Cardiac fibroblast (primary cell): ENCODE data around the gene CRK.
"Not testable (repeated sequence)": the region's sequence is repeated elsewhere in the genome, so short reads cannot be mapped to it uniquely, and the experiment has no call there.

Experiments used
- DNase-seq, 2 donors: peaks; one replicate each; pipeline versions ENCODE4 v3.0.0 to v3.0.0-alpha.2; 2010; ENCODE audit warnings: low read depth in 2 of 2
- H3K4me3 ChIP-seq, 2 donors: replicated peaks in 1 of 2; 1 replicate in 1 of 2; 2 replicates in 1 of 2; pipeline ENCODE4 v1.5.1; 2011; ENCODE audit warnings: low read depth in 2 of 2, low read length in 2 of 2, mild to moderate bottlenecking in 2 of 2, moderate library complexity in 1 of 2
- TF ChIP-seq, protein P1 (sequence below): IDR thresholded peaks from one replicate; pipeline ENCODE4 v1.5.1; 2011; ENCODE audit warnings: low read depth, mild to moderate bottlenecking, low read length, inconsistent platforms

The CRK gene

DNA sequence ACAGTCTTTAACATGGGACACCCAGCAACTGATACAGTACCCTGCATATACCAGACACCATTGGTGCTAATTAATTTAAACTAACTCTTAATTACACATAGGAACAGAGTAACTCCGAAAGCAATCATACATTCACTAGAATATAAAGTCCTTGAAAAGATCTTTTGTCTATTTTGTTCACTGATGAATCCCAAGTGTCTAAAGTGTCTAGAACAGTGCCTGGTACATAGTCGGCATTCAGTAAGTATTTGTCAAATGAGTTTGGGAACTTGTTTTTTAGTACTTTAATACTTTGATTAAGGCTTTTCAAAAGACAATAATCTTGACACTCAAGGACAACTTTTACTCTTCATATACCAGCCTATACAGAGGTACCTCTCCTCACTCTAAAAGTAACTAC, 69.8 kb downstream of the CRK start:
- TF ChIP-seq, protein P1, sequence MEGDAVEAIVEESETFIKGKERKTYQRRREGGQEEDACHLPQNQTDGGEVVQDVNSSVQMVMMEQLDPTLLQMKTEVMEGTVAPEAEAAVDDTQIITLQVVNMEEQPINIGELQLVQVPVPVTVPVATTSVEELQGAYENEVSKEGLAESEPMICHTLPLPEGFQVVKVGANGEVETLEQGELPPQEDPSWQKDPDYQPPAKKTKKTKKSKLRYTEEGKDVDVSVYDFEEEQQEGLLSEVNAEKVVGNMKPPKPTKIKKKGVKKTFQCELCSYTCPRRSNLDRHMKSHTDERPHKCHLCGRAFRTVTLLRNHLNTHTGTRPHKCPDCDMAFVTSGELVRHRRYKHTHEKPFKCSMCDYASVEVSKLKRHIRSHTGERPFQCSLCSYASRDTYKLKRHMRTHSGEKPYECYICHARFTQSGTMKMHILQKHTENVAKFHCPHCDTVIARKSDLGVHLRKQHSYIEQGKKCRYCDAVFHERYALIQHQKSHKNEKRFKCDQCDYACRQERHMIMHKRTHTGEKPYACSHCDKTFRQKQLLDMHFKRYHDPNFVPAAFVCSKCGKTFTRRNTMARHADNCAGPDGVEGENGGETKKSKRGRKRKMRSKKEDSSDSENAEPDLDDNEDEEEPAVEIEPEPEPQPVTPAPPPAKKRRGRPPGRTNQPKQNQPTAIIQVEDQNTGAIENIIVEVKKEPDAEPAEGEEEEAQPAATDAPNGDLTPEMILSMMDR = no peak
- no peak overlapping the region for H3K4me3 ChIP-seq
- no peak for DNase-seq

DNA sequence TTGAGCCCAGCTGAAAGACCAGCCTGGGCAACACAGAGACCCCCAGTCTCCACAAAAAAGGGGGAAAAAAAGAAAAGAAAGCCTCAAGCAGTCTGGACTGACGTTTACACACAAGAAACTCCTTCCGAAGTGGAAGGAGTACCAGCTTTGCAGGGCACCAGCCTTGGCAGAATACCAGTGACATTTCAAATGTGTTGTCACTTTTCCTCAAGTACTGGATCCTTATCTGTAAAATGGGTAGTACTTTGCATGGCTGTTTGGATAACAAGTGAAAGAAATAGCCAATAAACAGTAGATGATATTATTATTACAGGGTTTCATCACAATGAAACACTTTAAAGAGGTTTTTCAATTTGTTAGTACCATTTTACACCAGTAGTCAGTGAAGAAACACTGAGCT, 70.2 kb downstream of the CRK start:
- DNase-seq = no peak
- no peak overlapping the region for H3K4me3 ChIP-seq
- TF ChIP-seq, protein P1 = no peak

DNA sequence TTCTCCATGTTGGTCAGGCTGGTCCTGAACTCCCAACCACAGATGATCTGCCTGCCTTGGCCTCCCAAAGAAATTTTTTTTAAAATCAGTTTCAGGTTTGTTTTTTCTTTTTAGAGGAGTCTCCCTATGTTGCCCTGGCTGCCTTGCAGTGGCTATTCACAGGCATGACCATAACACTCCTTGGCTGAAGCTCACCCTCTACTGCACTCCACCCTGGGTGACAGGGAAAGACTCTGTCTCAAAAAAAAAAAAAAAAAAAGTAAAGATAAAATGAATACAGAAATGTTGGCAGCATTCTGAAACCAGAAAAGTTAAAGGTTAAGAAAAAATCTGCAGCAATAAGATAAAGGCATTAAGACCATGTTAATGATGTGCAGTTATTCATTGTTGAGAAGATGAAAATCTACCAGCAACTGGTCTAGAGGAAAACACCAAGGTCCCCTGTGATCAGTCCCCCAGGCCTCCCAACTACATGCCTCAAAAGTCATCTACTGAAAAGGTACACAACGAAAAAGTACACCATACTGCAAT, 71.1 kb downstream of the CRK start:
- TF ChIP-seq, protein P1 = no peak
- peak in 1 of 2 donors; percentile 59 for DNase-seq
- no peak overlapping the region for H3K4me3 ChIP-seq

DNA sequence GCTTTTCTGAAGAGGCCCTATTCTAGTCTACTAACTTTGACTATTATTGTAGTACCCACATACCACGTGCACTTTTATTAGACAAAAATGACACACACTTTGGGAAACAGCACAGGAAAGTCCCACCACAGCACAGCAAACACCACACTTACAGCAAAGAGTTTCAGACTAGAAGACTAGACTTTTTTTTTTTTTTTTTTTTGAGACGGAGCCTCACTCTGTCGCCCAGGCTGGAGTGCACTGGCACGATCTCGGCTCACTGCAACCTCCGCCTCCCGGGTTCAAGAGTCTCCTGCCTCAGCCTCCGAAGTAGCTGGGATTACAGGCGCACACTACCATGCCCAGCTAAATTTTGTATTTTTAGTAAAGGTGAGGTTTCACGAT, 76.1 kb downstream of the CRK start:
- TF ChIP-seq, protein P1 = no peak
- no peak overlapping the region for H3K4me3 ChIP-seq
- no peak for DNase-seq

DNA sequence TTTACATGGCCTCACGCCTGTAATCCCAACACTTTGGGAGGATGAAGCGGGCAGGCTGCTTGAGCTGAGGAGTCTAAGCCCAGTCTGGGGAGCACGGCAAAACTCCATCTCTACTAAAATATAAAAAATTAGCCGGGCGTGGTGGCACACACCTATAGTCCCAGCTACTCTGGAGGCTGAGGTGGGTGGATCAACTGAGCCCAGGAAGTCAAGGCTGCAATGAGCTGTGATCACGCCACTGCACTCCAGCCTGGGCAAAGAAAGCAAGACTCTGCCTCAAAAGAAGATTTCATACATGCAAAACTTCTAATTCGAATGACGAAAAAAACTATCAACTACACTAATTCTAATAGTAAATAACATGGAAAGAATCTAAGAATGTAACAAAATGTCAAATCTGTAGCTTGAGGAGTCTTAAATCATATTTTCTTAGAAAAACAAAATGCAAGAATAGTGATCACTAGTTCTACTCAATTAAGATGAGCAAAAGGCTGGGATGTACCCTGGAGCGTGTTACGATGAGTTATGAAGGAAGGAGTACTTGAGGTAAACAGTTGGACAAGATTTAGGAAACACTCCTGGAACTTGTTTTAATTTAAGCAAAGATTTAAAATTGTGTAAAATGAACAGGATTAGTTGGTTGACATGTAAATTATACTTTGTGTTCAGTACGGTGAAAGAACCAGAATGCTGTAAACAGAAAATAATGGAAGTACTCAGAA, 76.7 kb downstream of the CRK start:
- DNase-seq = no peak
- no peak overlapping the region for H3K4me3 ChIP-seq
- TF ChIP-seq, protein P1 = no peak

DNA sequence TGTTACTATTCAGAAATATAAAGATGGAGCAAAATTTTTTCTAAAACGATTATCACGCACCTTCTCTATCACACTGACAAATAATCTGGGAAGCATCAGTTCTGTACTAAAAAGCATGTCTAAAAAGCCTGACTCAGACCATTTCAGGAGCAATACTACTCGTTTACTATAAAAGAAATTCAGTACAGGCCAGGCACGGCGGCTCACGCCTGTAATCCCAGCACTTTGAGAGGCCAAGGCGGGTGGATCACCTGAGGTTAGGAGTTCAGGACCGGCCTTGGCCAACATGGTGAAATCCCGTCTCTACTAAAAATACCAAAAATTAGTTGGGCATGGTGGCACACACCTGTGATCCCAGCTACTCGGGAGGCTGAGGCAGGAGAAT, 77.6 kb downstream of the CRK start:
- not testable (repeated sequence) for DNase-seq, H3K4me3 ChIP-seq

DNA sequence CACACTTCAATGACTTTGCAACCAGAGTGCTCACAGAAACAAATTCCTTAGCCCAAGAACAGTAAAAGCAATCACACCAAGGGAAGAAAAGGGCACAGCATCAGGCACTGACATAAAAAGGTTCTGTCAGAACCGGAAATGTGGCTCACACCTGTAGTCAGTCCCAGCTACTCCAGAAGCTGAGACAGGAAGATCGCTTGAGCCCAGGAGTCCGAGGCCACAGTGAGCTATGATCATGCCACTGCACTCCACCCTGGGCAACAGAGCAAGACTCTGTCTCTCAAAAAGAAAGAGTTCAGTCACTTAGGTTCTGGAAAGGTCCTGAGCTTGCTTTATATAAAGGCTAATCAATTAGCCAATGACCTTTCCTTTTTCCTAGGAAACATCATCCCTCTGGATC, 78.7 kb downstream of the CRK start:
- no peak overlapping the region for H3K4me3 ChIP-seq
- DNase-seq = no peak
- TF ChIP-seq, protein P1 = no peak
